Measurements from ENCODE around the gene DNLZ. TPM values are rescaled to one million over a fixed set of nuclear protein-coding genes. Genes with fewer than 3 reads are reported as not detected.

Gene DNLZ
- total RNA-seq, 1 donor from 2014 or later, result 15.5 TPM

GRCh38 chr9:136381311-136381710 is 17.8 kb upstream of the DNLZ start:
- intact Hi-C loops (cut with DNase I), result no loop called here
- TF ChIP-seq CTCF (IDR thresholded peaks at IDR 0.05), result no peak
- Histone ChIP-seq H3K27me3 (no peaks in the 10 kb centered on the region), H3K4me1 (no peaks in the 10 kb centered on the region), H3K36me3 (peaks cover 44% of the 10 kb centered on the region), H3K27ac (no peak overlapping the region), H3K9me3 (no peaks in the 10 kb centered on the region), H3K4me3 (no peak overlapping the region)
- ATAC-seq, result no peak
- no peak for DNase-seq

GRCh38 chr9:136380381-136380780 is 16.8 kb upstream of the DNLZ start:
- Histone ChIP-seq H3K36me3 (peaks cover 44% of the 10 kb centered on the region), H3K27ac (no peak overlapping the region), H3K27me3 (no peaks in the 10 kb centered on the region), H3K9me3 (no peaks in the 10 kb centered on the region), H3K4me1 (no peaks in the 10 kb centered on the region), H3K4me3 (no peak overlapping the region)
- DNase-seq (no peak), ATAC-seq (no peak)
- intact Hi-C loops (cut with DNase I), result no loop called here
- no peak for TF ChIP-seq CTCF (IDR thresholded peaks at IDR 0.05)

- no peak for DNase-seq
- ATAC-seq, result no peak
- no peaks in the 10 kb centered on the region for H3K27me3 ChIP-seq
- peaks cover 40% of the 10 kb centered on the region for H3K36me3 ChIP-seq
- H3K4me1 ChIP-seq, result no peaks in the 10 kb centered on the region
- H3K27ac ChIP-seq, result no peak overlapping the region
- no peak overlapping the region for H3K4me3 ChIP-seq
- no peaks in the 10 kb centered on the region for H3K9me3 ChIP-seq
- intact Hi-C loops (cut with DNase I), result no loop called here
- no peak for TF ChIP-seq CTCF (IDR thresholded peaks at IDR 0.05)
Measured at GRCh38 chr9:136379891-136380290, 16.3 kb upstream of the DNLZ start.

- H3K27ac ChIP-seq, result no peak overlapping the region
- H3K27me3 ChIP-seq, result no peaks in the 10 kb centered on the region
- no peak overlapping the region for H3K4me3 ChIP-seq
- intact Hi-C loops (cut with DNase I), result no loop called here
- H3K36me3 ChIP-seq, result peaks cover 36% of the 10 kb centered on the region
- H3K9me3 ChIP-seq, result no peaks in the 10 kb centered on the region
- DNase-seq (no peak), ATAC-seq (no peak)
- no peaks in the 10 kb centered on the region for H3K4me1 ChIP-seq
- no peak for TF ChIP-seq CTCF (IDR thresholded peaks at IDR 0.05)
Measured at GRCh38 chr9:136379401-136379800, 15.9 kb upstream of the DNLZ start.

GRCh38 chr9:136379003-136379287 is 15.4 kb upstream of the DNLZ start:
- no peaks in the 10 kb centered on the region for H3K27me3 ChIP-seq
- ATAC-seq (no peak), DNase-seq (no peak)
- intact Hi-C loops (cut with DNase I), result no loop called here
- H3K9me3 ChIP-seq, result no peaks in the 10 kb centered on the region
- no peaks in the 10 kb centered on the region for H3K4me1 ChIP-seq
- H3K27ac ChIP-seq, result no peak overlapping the region
- TF ChIP-seq CTCF (IDR thresholded peaks at IDR 0.05), result no peak
- H3K36me3 ChIP-seq, result peaks cover 31% of the 10 kb centered on the region
- no peak overlapping the region for H3K4me3 ChIP-seq

GRCh38 chr9:136378170-136379002 is 14.8 kb upstream of the DNLZ start:
- intact Hi-C loops (cut with DNase I), result no loop called here
- no peak overlapping the region for H3K27ac ChIP-seq
- no peaks in the 10 kb centered on the region for H3K27me3 ChIP-seq
- H3K36me3 ChIP-seq, result peaks cover 28% of the 10 kb centered on the region
- ATAC-seq (no peak), DNase-seq (no peak)
- no peak for TF ChIP-seq CTCF (IDR thresholded peaks at IDR 0.05)
- H3K4me1 ChIP-seq, result no peaks in the 10 kb centered on the region
- H3K4me3 ChIP-seq, result no peak overlapping the region
- H3K9me3 ChIP-seq, result no peaks in the 10 kb centered on the region
